ENCODE measurements around the gene RAD9B.
"Not testable (repeated sequence)": the region's sequence is repeated elsewhere in the genome, so short reads cannot be mapped to it uniquely, and the experiment has no call there.

The RAD9B gene

GRCh38 chr12:110543965-110544364 lies 41.8 kb downstream of the RAD9B start:
- peak overlapping the region in 1 of 2 donors; percentile 40 for H3K4me3 ChIP-seq (ENCODE audit: low read depth in 1 of 2, low read length in 2 of 2)
- peaks cover 4 to 35% of the 10 kb centered on the region in 2 donors for H3K4me1 ChIP-seq (ENCODE audit: control insufficient read depth in 1 of 2, insufficient read depth in 2 of 2, low read length in 2 of 2)
- peak overlapping the region; percentile 67 for H3K27ac ChIP-seq (ENCODE audit: low read length)
- H3K36me3 ChIP-seq (ENCODE audit: control insufficient read depth in 1 of 2, insufficient read depth in 2 of 2, low read length in 2 of 2) = peaks cover 3 to 8% of the 10 kb centered on the region in 2 donors
- H3K9me3 ChIP-seq (ENCODE audit: control insufficient read depth in 1 of 2, low read length in 2 of 2) = no peaks in the 10 kb centered on the region
- H3K27me3 ChIP-seq (ENCODE audit: low read depth, low read length) = no peaks in the 10 kb centered on the region

DNA sequence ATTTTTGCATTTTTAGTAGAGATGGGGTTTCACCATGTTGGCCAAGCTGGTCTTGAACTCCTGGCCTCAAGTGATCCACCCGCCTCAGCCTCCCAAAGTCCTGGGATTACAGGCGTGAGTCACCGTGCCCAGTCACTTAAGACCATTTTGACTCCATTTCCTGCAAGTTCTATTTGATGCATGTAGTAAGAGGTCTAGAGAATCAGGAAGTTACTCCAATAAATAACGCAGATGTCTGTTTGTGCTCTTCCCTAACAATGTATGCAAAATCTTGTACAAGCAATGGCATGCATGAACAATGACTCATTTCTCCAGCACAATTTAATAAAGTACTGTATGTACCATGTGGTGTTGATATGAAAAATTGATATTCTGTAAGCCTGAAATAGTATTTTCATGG lies 43.1 kb downstream of the RAD9B start:
- H3K36me3 ChIP-seq (ENCODE audit: control insufficient read depth in 1 of 2, insufficient read depth in 2 of 2, low read length in 2 of 2); H3K27me3 ChIP-seq (ENCODE audit: low read depth, low read length); H3K4me3 ChIP-seq (ENCODE audit: low read depth in 1 of 2, low read length in 2 of 2); H3K9me3 ChIP-seq (ENCODE audit: control insufficient read depth in 1 of 2, low read length in 2 of 2): not testable (repeated sequence)
- Histone ChIP-seq H3K27ac (ENCODE audit: low read length) (peak overlapping the region; percentile 53), H3K4me1 (ENCODE audit: control insufficient read depth in 1 of 2, insufficient read depth in 2 of 2, low read length in 2 of 2) (peaks cover 4 to 43% of the 10 kb centered on the region in 2 donors)

GRCh38 chr12:110545812-110546211 lies 43.7 kb downstream of the RAD9B start:
- Histone ChIP-seq H3K9me3 (ENCODE audit: control insufficient read depth in 1 of 2, low read length in 2 of 2) (no peaks in the 10 kb centered on the region), H3K4me1 (ENCODE audit: control insufficient read depth in 1 of 2, insufficient read depth in 2 of 2, low read length in 2 of 2) (peaks cover 4 to 48% of the 10 kb centered on the region in 2 donors), H3K4me3 (ENCODE audit: low read depth in 1 of 2, low read length in 2 of 2) (no peak overlapping the region), H3K27me3 (ENCODE audit: low read depth, low read length) (no peaks in the 10 kb centered on the region), H3K27ac (ENCODE audit: low read length) (peak overlapping the region; percentile 53), H3K36me3 (ENCODE audit: control insufficient read depth in 1 of 2, insufficient read depth in 2 of 2, low read length in 2 of 2) (peaks cover 0 to 4% of the 10 kb centered on the region in 2 donors)

- Histone ChIP-seq H3K27me3 (ENCODE audit: low read depth, low read length) (no peaks in the 10 kb centered on the region), H3K36me3 (ENCODE audit: control insufficient read depth in 1 of 2, insufficient read depth in 2 of 2, low read length in 2 of 2) (peaks cover 0 to 4% of the 10 kb centered on the region in 2 donors), H3K27ac (ENCODE audit: low read length) (peak overlapping the region; percentile 53), H3K4me3 (ENCODE audit: low read depth in 1 of 2, low read length in 2 of 2) (peak overlapping the region in 1 of 2 donors; percentile 2), H3K4me1 (ENCODE audit: control insufficient read depth in 1 of 2, insufficient read depth in 2 of 2, low read length in 2 of 2) (peaks cover 4 to 52% of the 10 kb centered on the region in 2 donors), H3K9me3 (ENCODE audit: control insufficient read depth in 1 of 2, low read length in 2 of 2) (no peaks in the 10 kb centered on the region)
Observed at GRCh38 chr12:110546339-110546738, 44.2 kb downstream of the RAD9B start.

DNA sequence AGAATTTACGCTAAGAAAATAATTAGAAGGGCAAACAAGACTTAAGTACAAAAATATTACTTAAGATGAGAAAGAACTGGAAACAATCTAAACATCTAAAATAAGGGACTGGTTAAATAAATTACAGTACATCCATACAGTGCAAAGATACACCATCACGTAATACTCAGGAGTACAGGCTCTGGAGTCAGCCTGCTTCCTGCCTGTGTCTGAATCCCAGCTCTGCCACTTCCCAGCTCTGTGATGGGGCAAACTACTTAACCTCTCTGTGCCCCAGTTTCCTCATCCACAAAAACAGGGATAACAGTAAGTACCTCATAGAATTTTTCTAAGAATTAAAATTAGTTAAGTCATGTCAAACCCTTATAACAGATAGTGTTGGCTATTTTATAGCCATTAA lies 45.0 kb downstream of the RAD9B start:
- Histone ChIP-seq H3K36me3 (ENCODE audit: control insufficient read depth in 1 of 2, insufficient read depth in 2 of 2, low read length in 2 of 2) (peaks cover 0 to 4% of the 10 kb centered on the region in 2 donors), H3K9me3 (ENCODE audit: control insufficient read depth in 1 of 2, low read length in 2 of 2) (no peaks in the 10 kb centered on the region), H3K4me1 (ENCODE audit: control insufficient read depth in 1 of 2, insufficient read depth in 2 of 2, low read length in 2 of 2) (peaks cover 4 to 52% of the 10 kb centered on the region in 2 donors), H3K27ac (ENCODE audit: low read length) (peak overlapping the region; percentile 3), H3K4me3 (ENCODE audit: low read depth in 1 of 2, low read length in 2 of 2) (no peak overlapping the region), H3K27me3 (ENCODE audit: low read depth, low read length) (no peaks in the 10 kb centered on the region)

DNA sequence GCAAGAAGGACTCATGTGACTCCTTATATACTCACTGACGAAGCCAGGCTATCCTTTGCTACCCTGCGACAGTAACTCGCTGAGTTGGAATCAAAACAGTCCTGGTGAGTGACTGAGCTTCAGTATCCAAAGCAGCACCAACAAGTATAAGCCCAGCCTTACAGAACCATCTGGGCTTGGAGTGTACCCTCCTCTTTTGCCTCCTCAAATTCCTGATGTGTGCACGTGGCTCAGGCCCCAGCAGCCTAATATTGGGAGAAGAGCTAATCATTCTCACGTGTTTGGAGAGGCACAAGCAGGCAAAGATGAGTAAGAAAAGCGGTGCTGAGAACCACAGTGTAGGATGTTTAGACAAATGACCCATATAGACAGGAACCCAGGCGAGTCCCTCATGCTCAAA lies 46.5 kb downstream of the RAD9B start:
- no peaks in the 10 kb centered on the region for H3K9me3 ChIP-seq (ENCODE audit: control insufficient read depth in 1 of 2, low read length in 2 of 2)
- no peaks in the 10 kb centered on the region for H3K36me3 ChIP-seq (ENCODE audit: control insufficient read depth in 1 of 2, insufficient read depth in 2 of 2, low read length in 2 of 2)
- H3K27ac ChIP-seq (ENCODE audit: low read length) = peak overlapping the region; percentile 75
- H3K27me3 ChIP-seq (ENCODE audit: low read depth, low read length) = no peaks in the 10 kb centered on the region
- H3K4me1 ChIP-seq (ENCODE audit: control insufficient read depth in 1 of 2, insufficient read depth in 2 of 2, low read length in 2 of 2) = peaks cover 4 to 38% of the 10 kb centered on the region in 2 donors
- no peak overlapping the region for H3K4me3 ChIP-seq (ENCODE audit: low read depth in 1 of 2, low read length in 2 of 2)

DNA sequence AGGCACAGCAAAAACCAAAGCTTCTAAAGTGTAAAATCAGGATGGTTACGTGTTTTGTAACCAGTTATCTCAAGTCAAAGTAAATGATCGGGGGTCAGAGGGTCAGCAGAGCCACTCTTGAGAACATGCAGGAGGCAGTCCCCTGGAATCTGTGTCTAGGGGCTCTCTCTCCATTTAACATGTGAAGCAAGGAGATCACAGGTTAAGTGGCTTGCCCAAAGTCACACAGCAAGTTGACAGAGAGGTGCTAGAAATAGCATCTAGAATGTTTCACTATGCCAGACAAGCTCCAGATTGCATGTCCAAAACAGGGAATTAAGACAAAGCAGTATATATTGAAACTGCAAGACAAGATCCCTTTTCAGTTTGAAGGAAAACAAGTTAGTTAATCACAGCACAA lies 47.6 kb downstream of the RAD9B start:
- H3K36me3 ChIP-seq (ENCODE audit: control insufficient read depth in 1 of 2, insufficient read depth in 2 of 2, low read length in 2 of 2) = no peaks in the 10 kb centered on the region
- H3K4me3 ChIP-seq (ENCODE audit: low read depth in 1 of 2, low read length in 2 of 2) = no peak overlapping the region
- H3K27me3 ChIP-seq (ENCODE audit: low read depth, low read length) = no peaks in the 10 kb centered on the region
- H3K9me3 ChIP-seq (ENCODE audit: control insufficient read depth in 1 of 2, low read length in 2 of 2) = no peaks in the 10 kb centered on the region
- peaks cover 4 to 34% of the 10 kb centered on the region in 2 donors for H3K4me1 ChIP-seq (ENCODE audit: control insufficient read depth in 1 of 2, insufficient read depth in 2 of 2, low read length in 2 of 2)
- no peak overlapping the region for H3K27ac ChIP-seq (ENCODE audit: low read length)

GRCh38 chr12:110550981-110551380 lies 48.9 kb downstream of the RAD9B start:
- Histone ChIP-seq H3K36me3 (ENCODE audit: control insufficient read depth in 1 of 2, insufficient read depth in 2 of 2, low read length in 2 of 2) (no peaks in the 10 kb centered on the region), H3K9me3 (ENCODE audit: control insufficient read depth in 1 of 2, low read length in 2 of 2) (no peaks in the 10 kb centered on the region), H3K4me3 (ENCODE audit: low read depth in 1 of 2, low read length in 2 of 2) (no peak overlapping the region), H3K27me3 (ENCODE audit: low read depth, low read length) (no peaks in the 10 kb centered on the region), H3K4me1 (ENCODE audit: control insufficient read depth in 1 of 2, insufficient read depth in 2 of 2, low read length in 2 of 2) (peaks cover 4 to 42% of the 10 kb centered on the region in 2 donors), H3K27ac (ENCODE audit: low read length) (no peak overlapping the region)

Data from muscle layer of duodenum (tissue), 2 donors.